Erythroblast (primary cell): ENCODE measurements around the gene ZNF385B.

ENCODE experiments used
- GATA1 ChIP-seq: IDR thresholded peaks from 2 replicates; pipeline ENCODE4 v1.6.1; 2011; ENCODE audit warnings: low read depth, mild to moderate bottlenecking, control low read depth, low read length, moderate library complexity
- POLR2A ChIP-seq: IDR thresholded peaks from 2 replicates; pipeline ENCODE4 v1.6.1; 2011; ENCODE audit warnings: mild to moderate bottlenecking, low read length

GRCh38 chr2:179669196-179669595 is 192.2 kb downstream of the ZNF385B start:
- no peak for TF ChIP-seq POLR2A
- TF ChIP-seq GATA1: no peak
